EL (cell line): ENCODE results near the gene CFAP74.

Experiments used
- DNase-seq: peaks from one replicate; pipeline ENCODE4 v3.0.0-alpha.2; 2016

Gene CFAP74, protein sequence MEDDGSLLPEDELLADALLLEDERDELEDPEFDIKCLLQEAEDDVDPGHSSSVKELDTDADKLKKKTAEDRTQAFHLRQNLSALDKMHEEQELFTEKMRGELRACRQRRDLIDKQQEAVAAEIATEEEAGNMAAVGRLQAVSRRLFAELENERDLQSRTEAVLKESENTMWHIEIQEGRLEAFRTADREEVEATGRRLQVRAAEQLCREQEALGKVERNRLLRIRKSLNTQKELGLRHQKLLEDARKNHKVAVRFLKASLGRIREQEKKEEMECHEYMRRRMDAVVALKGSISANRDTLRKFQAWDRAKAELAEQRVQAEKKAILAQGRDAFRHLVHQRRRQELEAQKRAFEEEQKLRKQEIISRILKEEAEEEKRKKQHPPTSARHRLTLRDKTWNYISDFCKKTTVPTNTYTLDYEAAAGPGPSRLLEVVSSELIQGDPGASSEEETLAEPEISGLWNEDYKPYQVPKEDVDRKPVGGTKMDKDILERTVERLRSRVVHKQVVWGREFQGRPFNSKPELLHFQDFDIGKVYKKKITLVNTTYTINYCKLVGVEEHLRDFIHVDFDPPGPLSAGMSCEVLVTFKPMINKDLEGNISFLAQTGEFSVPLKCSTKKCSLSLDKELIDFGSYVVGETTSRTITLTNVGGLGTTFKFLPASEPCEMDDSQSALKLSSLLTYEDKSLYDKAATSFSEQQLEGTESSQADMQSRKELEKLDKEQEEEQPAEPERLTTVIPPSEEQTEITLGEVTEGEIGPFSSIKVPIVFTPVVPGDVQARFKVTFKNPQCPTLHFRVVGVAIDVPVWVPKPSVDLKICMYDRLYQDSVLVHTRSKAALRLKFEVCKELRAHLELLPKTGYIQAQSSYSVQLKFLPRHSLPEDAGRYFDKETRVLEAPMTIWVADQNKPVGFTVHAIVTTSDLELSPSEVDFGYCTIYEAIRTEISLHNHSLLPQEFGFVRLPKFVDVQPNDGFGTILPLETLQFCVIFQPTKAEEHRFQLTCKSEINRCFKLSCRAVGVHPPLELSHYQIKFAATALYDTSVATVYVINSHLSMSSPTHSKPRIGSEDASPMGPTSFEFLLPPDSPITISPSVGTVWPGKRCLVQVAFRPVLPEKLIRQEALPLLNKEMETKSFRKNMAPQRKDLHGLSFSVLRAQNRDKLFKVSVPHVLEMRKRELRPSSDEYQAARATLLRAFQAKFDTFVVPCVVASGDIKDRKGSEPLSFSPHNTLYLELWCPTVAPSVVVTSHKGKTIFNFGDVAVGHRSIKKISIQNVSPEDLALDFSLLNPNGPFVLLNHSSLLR (N-terminal part only)

GRCh38 chr1:2003541-2004131 lies at the start of gene CFAP74:
TSS of gene CFAP74 (minus strand) at chr1:2003786. CDS start at chr1:1990956, 12,830 bp downstream.
- DNase-seq: peak; percentile 34

- DNase-seq: no peak
Observed at GRCh38 chr1:2053217-2053616, 49.6 kb upstream of the CFAP74 start.

DNA sequence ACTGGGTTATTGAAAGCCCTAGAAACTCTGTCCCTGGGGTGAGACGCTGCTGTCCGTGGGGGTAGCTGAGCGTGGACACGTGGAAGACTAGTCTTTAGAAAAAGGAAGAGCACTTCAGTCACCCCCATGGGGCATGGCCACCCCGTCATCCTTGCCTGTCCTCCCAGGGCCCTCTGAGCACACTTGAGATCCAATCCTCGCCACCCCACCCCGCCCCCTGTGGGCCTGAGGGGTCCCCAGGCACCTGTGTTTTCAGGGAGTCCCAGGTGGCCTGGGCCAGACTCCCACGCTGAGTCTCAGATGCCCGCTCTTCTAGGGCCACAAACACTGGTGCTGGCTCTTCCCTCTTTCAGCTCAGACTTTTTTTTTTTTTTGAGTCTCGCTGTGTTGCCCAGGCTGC lies 49.2 kb upstream of the CFAP74 start:
- no peak for DNase-seq

DNA sequence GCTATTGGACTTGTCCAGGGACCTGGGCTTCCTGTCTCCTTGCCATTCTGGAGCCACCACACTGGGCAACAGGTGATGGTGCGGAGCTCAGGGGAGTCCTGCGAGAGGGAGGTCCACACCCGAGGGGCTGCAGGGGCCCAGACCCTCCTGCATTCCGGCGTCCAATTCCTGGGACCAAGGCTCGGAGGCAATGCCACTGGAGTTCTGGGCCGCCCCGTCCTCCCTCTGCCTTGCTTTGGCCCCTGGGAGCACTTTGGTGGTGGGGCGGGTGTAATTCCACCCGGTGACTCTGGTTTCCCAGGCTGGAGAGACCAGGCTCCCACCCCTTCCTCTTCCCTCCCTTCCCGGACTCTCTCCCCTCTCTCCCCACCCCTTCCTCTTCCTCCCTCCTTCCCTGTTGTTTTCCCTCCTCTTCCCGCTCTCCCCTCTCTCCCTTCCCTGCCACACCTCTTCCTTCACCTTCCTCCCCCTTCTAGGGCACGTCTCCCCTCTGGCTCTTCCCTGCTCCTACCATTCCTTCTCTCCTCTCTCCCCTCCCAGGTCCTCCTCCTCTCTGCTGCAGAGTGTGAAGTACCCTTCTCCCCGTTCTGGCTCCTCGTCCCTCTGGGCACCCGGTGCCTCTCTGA lies 48.6 kb upstream of the CFAP74 start:
- DNase-seq: no peak

DNA sequence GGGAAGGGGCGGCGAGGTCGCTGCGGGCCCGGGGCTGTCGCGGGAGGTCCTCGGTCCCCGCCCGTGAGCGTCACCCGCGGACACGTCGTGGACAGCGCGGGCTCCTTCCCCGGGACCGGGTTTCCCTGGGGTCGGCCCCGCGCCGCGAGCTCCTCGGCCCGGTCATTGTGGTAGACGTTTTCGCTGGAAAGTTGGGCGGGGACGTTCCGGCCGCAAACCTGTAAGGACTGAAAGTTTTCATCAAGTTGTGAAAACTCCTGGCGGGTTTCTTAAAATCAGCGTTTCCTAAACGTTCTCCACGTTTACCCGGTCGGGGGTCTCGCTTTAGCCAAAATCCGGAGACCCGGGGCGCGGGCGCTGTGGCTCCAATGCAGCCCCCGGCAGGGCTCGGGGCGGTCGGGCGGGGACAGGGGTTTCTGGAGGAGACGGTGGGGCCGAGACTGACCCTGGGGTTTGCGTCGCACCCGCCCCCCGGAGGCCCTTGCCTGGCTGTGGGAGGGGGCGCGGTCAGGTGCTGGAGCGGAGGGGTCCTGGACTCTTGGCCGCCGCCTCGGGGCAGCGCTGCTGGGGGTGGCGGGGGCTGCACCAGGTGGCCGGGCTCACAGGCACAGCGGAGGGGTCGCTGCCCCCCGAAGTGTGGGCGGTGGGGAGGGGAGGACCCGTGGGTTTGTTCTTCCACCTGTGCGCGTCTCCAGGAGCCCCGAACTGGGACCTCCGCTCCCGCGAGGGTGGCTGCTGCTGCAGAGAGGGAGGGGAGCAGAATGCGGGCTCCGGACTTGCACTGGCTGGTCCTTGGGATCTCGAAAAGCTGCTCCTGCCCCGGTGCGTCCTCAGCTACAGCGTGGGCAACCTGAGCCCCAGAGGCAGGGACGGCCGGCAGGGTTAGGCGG lies 47.5 kb upstream of the CFAP74 start:
- DNase-seq: no peak

DNA sequence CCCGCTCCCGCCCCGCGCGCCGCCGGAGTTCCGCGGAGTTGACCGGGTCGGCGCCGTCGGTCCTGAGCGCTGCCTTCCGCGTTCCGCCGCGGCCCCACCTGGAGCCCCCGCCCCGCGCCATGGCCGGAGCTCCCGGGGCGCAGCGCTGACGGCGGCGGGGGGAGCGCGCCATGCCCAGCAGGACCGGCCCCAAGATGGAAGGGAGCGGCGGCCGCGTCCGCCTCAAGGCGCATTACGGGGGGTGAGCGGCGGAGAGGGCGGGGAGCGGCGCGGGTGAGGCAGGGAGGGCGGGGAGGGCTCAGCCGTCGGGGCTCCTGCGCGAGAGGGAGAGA lies 46.8 kb upstream of the CFAP74 start:
- DNase-seq: no peak

DNA sequence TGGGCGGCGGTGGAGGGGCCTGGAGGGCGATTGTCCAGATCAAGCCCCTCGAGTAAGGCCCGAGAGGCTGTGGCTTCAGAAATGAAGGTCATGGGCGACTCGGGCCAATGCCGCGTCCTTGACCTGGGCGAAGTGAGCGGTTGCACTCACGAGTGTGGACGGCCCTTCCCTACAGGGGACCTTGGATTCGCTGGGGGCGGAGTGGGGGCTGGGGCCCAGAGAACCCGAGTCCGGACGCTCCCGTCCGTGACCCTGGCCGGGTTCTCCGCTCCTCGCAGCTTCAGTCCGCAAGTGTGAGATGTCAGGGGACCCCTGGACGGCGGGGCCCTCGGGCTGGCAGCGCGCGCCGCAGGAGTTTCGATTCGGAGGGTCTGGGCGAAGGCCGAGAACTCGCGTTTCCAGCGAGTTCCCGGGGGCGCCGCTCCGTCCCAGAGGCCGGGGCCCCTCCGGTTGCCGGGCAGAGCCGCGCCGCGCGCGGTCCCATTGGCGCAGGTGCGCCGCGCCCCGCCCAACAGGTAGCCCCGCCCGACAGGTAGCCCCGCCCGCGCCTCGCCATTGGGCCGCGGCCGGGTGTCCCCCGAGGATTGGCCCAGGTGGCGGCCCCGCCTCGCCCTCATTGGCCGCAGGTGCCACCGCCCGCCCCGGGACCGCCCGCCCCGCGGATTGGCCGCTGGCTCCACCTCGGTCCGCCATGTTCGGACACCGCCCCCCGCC lies 46.3 kb upstream of the CFAP74 start, which contains the start of gene PRKCZ:
PRKCZ (plus strand) TSS at position 694 of the 714 bp plus-strand sequence. CDS start 220 bp downstream, outside the sequence.
- peak; percentile 49 for DNase-seq

DNA sequence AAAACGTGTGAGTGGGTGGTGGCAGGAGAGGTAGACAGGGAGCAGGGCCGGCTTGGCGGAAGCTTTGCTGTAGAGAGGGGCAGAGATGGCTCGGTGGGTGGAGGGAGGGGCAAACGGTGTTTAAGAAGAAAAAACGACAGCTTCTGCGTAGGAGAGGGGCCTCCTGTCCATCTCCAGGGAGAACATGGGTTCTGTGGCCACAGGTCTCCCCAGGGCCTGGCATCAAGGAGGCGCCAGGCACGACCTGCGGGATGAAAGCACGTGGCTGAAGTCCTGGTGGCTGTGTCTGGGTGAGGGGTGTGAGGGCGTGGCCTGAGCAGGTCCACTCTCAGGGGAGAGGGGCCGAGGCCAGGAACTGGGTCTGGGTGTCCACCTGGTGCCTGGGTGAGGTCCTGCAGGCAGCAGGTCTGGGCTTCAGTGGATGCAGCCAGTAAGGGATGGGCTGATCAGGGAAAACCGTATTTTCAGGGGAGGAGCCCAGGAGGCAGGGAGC lies 45.7 kb upstream of the CFAP74 start:
- no peak for DNase-seq

- DNase-seq: no peak
Observed at GRCh38 chr1:2047749-2048729, 44.5 kb upstream of the CFAP74 start.

DNA sequence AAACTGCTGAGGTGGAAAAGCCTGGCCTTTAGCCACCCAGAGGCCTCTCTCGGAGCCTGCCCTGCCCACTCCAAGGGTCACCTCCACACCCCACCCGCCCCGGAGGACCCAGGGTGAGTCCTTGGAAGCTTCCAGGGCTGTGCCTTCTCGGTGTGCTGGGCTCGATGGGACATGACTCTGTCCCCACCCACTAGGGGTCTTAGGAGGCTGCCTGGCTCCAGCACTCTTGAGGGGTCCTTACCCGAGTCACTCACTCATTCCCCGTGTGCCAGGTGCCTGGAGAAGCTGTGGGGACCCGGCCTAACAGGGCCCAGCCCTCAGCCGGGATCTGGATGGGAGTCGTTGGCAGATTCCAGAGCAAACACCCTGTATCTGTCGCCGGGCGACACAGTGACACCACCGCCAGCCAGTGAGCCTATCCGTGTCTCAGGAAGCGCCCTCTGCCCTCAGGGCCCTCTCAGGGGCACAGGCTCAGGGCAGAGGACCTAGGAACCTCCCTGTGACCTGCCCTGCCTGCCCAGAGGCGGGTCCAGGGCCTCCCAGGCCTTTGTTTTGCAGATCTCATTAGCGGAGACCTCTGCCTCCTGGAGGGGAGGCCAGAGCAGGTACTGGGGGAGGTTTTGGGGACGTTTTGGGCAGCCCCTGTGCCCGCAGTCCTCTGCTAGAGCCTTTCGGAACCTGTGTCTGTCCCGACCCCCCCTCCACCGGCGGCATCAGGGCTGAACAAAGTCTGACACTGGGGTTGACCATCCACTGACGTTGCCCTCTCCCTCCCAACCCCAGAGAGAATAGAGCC lies 43.6 kb upstream of the CFAP74 start:
- no peak for DNase-seq

DNA sequence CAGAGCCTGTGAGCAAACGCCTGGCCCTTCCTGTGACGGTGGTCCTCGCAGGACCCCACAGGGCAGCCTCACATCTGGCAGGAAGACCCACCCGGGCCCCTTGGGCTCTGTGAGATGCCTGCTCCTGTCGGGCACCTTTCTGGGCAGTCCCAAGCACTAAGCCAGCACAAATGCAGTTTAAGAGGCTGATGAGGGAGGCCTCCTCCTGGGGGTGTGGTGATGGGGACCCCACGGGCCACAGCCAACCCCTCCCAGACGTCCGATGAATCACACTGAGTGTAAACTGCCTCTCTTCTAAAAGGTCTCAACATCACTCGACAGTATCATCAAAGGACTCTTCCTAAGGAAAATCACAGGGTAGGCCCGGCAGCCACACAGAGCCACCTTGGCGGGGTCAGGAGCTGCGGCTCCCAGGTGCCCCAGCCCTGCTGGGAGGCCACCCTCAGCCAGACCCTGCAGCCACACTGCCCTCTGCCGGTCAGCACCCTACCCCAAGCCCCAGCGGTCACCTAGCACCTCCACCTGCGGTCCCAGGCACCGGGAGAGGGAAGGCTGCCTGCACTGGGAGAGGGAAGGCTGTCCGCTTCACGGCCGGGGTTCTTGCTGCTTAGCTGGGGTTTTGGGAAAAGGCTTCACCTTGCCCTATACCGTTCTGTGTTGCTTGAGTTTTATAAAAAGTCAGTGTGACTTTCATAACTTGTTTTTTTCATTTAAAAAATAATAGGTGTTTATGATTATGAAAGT lies 42.8 kb upstream of the CFAP74 start:
- DNase-seq: no peak

DNA sequence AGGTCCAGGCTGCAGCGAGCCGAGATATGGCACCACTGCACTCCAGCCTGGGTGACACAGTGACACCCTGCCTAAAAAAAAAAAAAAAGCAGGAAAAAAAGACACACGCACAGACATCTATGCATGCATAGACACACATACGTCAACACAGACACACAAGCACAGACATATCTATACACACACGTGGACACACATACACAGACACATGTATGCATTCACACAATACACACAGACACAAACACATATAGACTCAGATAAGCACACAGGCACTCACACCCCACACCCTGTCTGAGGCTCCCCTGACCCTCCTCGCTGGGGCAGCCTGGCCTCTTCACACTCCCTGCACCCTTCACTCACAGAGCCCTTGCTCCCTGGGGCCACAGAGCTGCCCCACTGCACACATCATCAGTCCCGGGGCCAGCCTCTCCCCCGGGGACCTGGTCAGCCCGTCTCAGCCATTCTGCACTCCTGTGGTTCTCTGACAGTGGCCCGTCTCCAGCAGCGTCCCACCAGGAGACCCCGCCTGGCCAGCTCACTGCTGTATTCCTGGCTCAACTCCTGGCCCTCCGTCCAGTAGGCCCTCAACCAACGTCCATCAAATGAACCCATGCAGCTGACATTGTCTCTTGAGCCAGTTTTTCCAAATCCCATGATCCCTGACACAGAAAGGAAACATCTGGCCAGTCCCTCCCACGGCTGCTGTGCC lies 42.0 kb upstream of the CFAP74 start:
- no peak for DNase-seq

DNA sequence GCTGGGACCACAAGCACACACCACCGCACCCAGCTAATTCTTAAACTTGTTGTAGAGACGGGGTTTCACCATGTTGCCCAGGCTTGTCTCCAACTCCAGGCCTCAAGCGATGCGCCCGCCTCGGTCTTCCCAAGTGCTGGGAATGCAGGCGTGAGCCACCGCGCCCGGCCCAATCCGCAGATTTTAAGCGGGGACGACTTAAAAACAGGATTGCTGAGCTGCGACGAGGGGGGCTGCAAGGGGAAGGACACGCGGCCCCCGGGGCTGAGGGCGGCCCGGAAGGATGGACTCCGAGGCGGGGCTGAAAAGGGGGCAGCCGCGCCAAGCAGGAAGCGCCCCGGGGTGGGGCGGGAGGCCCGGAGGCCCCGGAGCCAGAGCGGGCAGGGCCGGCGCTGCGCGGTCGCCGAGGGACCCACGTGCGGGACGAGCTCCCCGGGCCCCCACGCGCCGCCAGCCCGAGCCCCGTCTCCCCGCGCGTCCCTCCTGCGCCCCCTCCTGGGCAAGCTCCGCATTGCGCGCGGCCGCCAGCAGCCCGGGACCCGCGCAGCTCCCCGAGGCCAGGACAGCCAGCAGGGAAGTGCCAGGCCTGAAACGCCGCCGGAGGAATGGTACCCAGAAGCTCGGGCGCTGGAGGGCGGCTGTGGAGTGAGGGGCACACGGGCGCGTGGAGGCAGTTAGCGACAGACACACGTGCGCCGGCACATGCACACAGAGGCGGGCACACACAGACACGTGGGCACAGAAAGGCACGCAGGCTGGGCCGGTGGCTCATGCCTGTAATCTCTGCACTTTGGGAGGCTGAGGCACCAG lies 41.1 kb upstream of the CFAP74 start:
- DNase-seq: peak; percentile 63

GRCh38 chr1:2043886-2044285 lies 40.3 kb upstream of the CFAP74 start:
- DNase-seq: no peak
